ENCODE measurements around the gene RBM3.

- TF ChIP-seq REST (IDR thresholded peaks at IDR 0.05; ENCODE audit: low read depth, low read length), result no peak
- no peak for TF ChIP-seq ATF2 (IDR thresholded peaks at IDR 0.05; ENCODE audit: low read length)
- no peak for TF ChIP-seq FOXM1 (IDR thresholded peaks at IDR 0.05; ENCODE audit: low read depth, low read length)
- no peak for TF ChIP-seq CTCF (IDR thresholded peaks at IDR 0.05 in 2 of 3, conservative IDR thresholded peaks at IDR 0.05 in 1 of 3; ENCODE audit: control insufficient read depth in 2 of 3, extremely low read depth in 1 of 3, insufficient read depth in 1 of 3, low read depth in 3 of 3, low read length in 3 of 3)
- no peak for TF ChIP-seq ZNF592 (IDR thresholded peaks at IDR 0.05)
- no peak for TF ChIP-seq CREB1 (IDR thresholded peaks at IDR 0.05; ENCODE audit: low read depth)
- TF ChIP-seq EZH2 (IDR thresholded peaks at IDR 0.05; ENCODE audit: borderline replicate concordance, control insufficient read depth, low read depth, low read length), result no peak
Measured at GRCh38 chrX:48600226-48600625, 25.9 kb downstream of the RBM3 start.
